ENCODE measurements around the gene MYO1D.

The MYO1D gene

DNA sequence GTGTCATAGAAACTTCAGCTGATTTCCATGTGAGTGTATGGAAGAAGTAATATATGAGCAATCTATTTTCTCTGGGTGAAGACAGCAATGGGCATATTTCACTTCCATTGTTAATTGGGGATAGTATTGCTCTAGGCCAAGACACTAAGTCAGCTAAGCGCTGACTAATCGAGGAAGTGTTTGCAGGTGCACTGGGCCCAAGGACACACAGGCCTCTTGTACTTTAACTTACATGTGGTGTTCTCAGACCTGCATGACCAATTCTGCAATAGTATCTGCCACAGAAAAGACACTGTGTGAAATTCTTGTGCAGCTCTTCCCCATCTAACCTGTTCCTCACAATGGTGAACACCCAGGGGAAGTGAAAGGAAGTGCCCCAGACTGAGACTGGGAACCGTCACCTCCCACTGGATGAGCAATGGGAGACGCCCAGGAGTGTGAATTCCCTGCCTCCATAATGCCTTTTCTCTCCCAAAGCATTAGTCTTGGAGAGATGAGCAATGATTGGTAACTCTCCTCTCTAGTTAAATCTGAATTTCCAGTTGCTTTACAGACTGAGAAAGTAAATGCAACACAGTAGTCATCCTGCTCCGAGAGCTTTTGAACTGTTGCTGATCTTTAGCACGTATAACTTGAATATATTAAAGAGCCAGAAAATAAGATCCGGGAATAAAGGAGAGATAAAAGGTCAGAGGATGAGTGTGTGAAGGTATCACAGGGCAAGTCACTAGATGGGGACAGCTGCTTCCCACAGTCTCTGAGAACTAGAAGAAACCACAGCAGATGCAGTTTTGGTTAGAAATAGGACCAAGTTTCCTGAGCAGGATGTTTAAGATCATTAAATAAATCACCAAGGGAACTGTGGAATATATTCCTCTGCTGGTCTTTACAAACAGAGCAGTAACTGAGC, 307.5 kb downstream of the MYO1D start:
- H3K27me3 ChIP-seq (ENCODE audit: control insufficient read depth in 5 of 5, insufficient read depth in 4 of 5, low read length in 5 of 5), result no peaks in the 10 kb centered on the region
- H3K9ac ChIP-seq (ENCODE audit: low read length in 5 of 5), result no peak overlapping the region
- H3K9me3 ChIP-seq (ENCODE audit: control insufficient read depth in 5 of 5, low read length in 5 of 5), result no peaks in the 10 kb centered on the region
- peaks cover 0 to 13% (median 4%) of the 10 kb centered on the region in 5 donors for H3K36me3 ChIP-seq (ENCODE audit: control insufficient read depth in 5 of 5, insufficient read depth in 5 of 5, low read length in 5 of 5)
- H3K4me3 ChIP-seq (ENCODE audit: low read depth in 1 of 5, low read length in 5 of 5), result no peak overlapping the region
- no peaks in the 10 kb centered on the region for H3K4me1 ChIP-seq (ENCODE audit: control insufficient read depth in 5 of 5, insufficient read depth in 5 of 5, low read length in 5 of 5)
- H3K27ac ChIP-seq (ENCODE audit: low read depth, low read length), result no peak overlapping the region

DNA sequence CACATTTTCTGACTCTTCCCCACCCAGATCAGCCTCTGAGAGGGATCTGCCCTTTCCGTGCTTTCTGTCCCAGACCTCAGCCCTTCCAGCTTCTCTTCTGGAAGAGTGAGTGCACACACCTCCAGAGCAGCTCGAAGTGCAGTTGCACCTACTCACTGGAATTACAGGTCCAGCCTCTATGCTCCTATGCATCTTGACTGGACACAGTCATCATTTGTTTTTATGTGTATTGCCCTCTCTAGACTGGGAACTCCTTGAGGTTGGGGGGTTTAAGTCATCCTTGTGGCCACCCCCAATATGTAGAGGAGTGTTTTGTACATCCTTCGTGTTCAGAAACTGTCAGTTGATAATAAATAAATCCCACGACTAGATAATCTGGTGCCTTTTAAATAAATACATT, 308.2 kb downstream of the MYO1D start:
- peaks cover 0 to 13% (median 4%) of the 10 kb centered on the region in 5 donors for H3K36me3 ChIP-seq (ENCODE audit: control insufficient read depth in 5 of 5, insufficient read depth in 5 of 5, low read length in 5 of 5)
- H3K27me3 ChIP-seq (ENCODE audit: control insufficient read depth in 5 of 5, insufficient read depth in 4 of 5, low read length in 5 of 5), result no peaks in the 10 kb centered on the region
- H3K4me1 ChIP-seq (ENCODE audit: control insufficient read depth in 5 of 5, insufficient read depth in 5 of 5, low read length in 5 of 5), result no peaks in the 10 kb centered on the region
- H3K9ac ChIP-seq (ENCODE audit: low read length in 5 of 5), result no peak overlapping the region
- no peak overlapping the region for H3K27ac ChIP-seq (ENCODE audit: low read depth, low read length)
- no peaks in the 10 kb centered on the region for H3K9me3 ChIP-seq (ENCODE audit: control insufficient read depth in 5 of 5, low read length in 5 of 5)
- no peak overlapping the region for H3K4me3 ChIP-seq (ENCODE audit: low read depth in 1 of 5, low read length in 5 of 5)

DNA sequence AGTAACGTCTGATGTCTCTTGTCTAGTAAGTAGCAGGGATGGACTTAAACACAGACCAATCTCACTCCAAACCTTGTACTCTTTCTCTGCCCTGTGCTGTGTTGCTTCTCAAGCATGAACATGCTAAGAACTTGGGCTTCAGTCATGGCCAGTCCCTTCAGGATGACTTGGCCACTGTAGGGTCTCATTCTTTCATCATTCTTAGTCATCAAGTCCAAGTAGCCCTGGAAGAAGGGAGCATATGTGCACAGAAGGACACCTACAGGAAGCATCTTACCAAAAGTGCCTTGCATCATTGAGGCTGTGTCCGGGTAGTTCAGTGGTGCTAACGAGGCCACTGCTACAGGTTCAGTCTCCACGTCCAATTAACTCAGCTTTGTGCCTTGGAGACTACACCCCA, 309.4 kb downstream of the MYO1D start:
- no peak overlapping the region for H3K4me3 ChIP-seq (ENCODE audit: low read depth in 1 of 5, low read length in 5 of 5)
- no peaks in the 10 kb centered on the region for H3K9me3 ChIP-seq (ENCODE audit: control insufficient read depth in 5 of 5, low read length in 5 of 5)
- no peaks in the 10 kb centered on the region for H3K4me1 ChIP-seq (ENCODE audit: control insufficient read depth in 5 of 5, insufficient read depth in 5 of 5, low read length in 5 of 5)
- H3K27me3 ChIP-seq (ENCODE audit: control insufficient read depth in 5 of 5, insufficient read depth in 4 of 5, low read length in 5 of 5), result no peaks in the 10 kb centered on the region
- H3K36me3 ChIP-seq (ENCODE audit: control insufficient read depth in 5 of 5, insufficient read depth in 5 of 5, low read length in 5 of 5), result peaks cover 0 to 13% (median 4%) of the 10 kb centered on the region in 5 donors
- H3K27ac ChIP-seq (ENCODE audit: low read depth, low read length), result no peak overlapping the region
- no peak overlapping the region for H3K9ac ChIP-seq (ENCODE audit: low read length in 5 of 5)

DNA sequence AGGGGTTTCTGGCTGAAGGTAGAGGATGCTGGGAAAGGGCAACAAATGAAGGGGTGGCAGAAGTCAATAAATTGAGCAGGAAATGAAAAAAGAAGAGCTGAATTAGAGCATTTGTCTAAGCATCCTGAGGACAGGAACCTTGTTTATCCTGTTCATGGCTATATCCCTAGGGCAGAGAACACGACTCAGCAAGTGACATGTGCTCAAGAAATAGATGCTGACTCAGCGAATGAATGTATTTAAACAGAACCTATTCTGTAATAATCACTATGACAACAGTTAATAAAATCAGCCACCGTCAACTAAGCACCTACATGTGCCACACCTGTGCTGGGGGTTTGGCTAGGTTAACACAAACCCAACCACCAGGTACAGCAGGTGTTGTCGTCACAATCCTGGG, 309.8 kb downstream of the MYO1D start:
- no peak overlapping the region for H3K9ac ChIP-seq (ENCODE audit: low read length in 5 of 5)
- H3K9me3 ChIP-seq (ENCODE audit: control insufficient read depth in 5 of 5, low read length in 5 of 5), result no peaks in the 10 kb centered on the region
- H3K27me3 ChIP-seq (ENCODE audit: control insufficient read depth in 5 of 5, insufficient read depth in 4 of 5, low read length in 5 of 5), result no peaks in the 10 kb centered on the region
- peaks cover 0 to 13% (median 4%) of the 10 kb centered on the region in 5 donors for H3K36me3 ChIP-seq (ENCODE audit: control insufficient read depth in 5 of 5, insufficient read depth in 5 of 5, low read length in 5 of 5)
- no peak overlapping the region for H3K27ac ChIP-seq (ENCODE audit: low read depth, low read length)
- H3K4me1 ChIP-seq (ENCODE audit: control insufficient read depth in 5 of 5, insufficient read depth in 5 of 5, low read length in 5 of 5), result no peaks in the 10 kb centered on the region
- no peak overlapping the region for H3K4me3 ChIP-seq (ENCODE audit: low read depth in 1 of 5, low read length in 5 of 5)

DNA sequence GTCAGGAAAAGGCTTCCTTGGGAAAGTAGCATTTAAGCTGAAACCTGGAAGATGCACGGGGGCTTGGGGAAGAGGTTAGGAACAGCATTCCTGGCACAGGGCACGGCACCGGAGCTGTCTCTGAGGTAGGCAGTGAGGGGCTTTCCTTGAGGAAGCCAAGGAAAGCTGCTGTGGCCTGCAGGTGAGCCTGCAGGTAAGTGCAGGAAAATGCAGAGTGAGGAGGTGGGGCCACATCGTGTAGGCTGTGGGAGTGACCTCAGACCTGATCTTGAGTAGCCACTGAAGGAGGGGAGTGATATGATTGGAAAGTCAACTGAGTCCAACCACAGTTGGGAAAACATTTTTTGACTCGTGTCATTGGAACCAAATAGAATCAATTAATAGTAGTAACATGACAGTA, 310.6 kb downstream of the MYO1D start:
- H3K4me3 ChIP-seq (ENCODE audit: low read depth in 1 of 5, low read length in 5 of 5), result no peak overlapping the region
- no peaks in the 10 kb centered on the region for H3K4me1 ChIP-seq (ENCODE audit: control insufficient read depth in 5 of 5, insufficient read depth in 5 of 5, low read length in 5 of 5)
- peaks cover 0 to 13% (median 4%) of the 10 kb centered on the region in 5 donors for H3K36me3 ChIP-seq (ENCODE audit: control insufficient read depth in 5 of 5, insufficient read depth in 5 of 5, low read length in 5 of 5)
- no peaks in the 10 kb centered on the region for H3K9me3 ChIP-seq (ENCODE audit: control insufficient read depth in 5 of 5, low read length in 5 of 5)
- no peaks in the 10 kb centered on the region for H3K27me3 ChIP-seq (ENCODE audit: control insufficient read depth in 5 of 5, insufficient read depth in 4 of 5, low read length in 5 of 5)
- no peak overlapping the region for H3K27ac ChIP-seq (ENCODE audit: low read depth, low read length)
- no peak overlapping the region for H3K9ac ChIP-seq (ENCODE audit: low read length in 5 of 5)

DNA sequence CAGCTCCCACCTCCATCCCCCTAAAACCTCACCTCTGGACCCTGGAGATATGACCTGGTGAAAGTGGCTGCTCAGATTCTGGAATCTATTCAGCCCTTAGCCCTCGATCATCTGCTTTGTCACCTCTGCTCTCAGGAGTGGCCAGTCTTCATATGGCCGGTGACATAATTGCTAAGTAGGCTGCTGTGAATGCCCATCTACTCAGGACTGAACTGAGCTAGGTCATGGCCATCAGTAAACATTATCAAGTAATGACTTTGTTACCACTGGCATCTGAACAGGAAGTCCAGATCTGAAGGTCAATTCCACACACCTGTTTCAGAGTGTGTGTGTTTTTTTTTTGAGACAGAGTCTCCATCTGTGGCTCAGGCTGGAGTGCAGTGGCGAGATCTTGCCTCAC, 311.5 kb downstream of the MYO1D start:
- H3K27me3 ChIP-seq (ENCODE audit: control insufficient read depth in 5 of 5, insufficient read depth in 4 of 5, low read length in 5 of 5), result no peaks in the 10 kb centered on the region
- no peaks in the 10 kb centered on the region for H3K9me3 ChIP-seq (ENCODE audit: control insufficient read depth in 5 of 5, low read length in 5 of 5)
- no peak overlapping the region for H3K4me3 ChIP-seq (ENCODE audit: low read depth in 1 of 5, low read length in 5 of 5)
- peaks cover 0 to 13% (median 4%) of the 10 kb centered on the region in 5 donors for H3K36me3 ChIP-seq (ENCODE audit: control insufficient read depth in 5 of 5, insufficient read depth in 5 of 5, low read length in 5 of 5)
- no peak overlapping the region for H3K27ac ChIP-seq (ENCODE audit: low read depth, low read length)
- H3K4me1 ChIP-seq (ENCODE audit: control insufficient read depth in 5 of 5, insufficient read depth in 5 of 5, low read length in 5 of 5), result no peaks in the 10 kb centered on the region
- H3K9ac ChIP-seq (ENCODE audit: low read length in 5 of 5), result no peak overlapping the region

DNA sequence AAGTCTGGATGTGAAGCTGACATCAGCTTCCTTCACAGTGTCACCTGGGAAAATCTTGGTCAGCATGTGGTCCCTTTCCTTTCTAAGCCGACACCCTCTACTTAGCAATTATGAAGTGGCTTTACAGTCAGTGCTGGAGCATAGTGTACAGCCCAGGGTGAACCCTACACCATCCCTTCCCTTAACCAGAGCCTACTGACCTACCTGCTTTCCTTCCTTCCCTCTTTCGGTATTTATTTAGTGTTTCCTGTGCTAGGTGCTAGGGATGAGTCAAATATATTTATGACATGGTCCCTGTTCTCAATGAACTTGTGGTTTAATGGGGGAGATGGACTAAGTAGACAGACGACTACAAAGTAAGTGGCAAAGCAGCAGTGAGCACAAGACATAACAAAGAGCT, 312.6 kb downstream of the MYO1D start:
- H3K36me3 ChIP-seq (ENCODE audit: control insufficient read depth in 5 of 5, insufficient read depth in 5 of 5, low read length in 5 of 5), result peaks cover 0 to 13% (median 4%) of the 10 kb centered on the region in 5 donors
- H3K4me1 ChIP-seq (ENCODE audit: control insufficient read depth in 5 of 5, insufficient read depth in 5 of 5, low read length in 5 of 5), result peaks cover 0 to 2% (median under 1%) of the 10 kb centered on the region in 5 donors
- no peak overlapping the region for H3K27ac ChIP-seq (ENCODE audit: low read depth, low read length)
- no peak overlapping the region for H3K9ac ChIP-seq (ENCODE audit: low read length in 5 of 5)
- H3K4me3 ChIP-seq (ENCODE audit: low read depth in 1 of 5, low read length in 5 of 5), result no peak overlapping the region
- H3K9me3 ChIP-seq (ENCODE audit: control insufficient read depth in 5 of 5, low read length in 5 of 5), result no peaks in the 10 kb centered on the region
- H3K27me3 ChIP-seq (ENCODE audit: control insufficient read depth in 5 of 5, insufficient read depth in 4 of 5, low read length in 5 of 5), result no peaks in the 10 kb centered on the region

DNA sequence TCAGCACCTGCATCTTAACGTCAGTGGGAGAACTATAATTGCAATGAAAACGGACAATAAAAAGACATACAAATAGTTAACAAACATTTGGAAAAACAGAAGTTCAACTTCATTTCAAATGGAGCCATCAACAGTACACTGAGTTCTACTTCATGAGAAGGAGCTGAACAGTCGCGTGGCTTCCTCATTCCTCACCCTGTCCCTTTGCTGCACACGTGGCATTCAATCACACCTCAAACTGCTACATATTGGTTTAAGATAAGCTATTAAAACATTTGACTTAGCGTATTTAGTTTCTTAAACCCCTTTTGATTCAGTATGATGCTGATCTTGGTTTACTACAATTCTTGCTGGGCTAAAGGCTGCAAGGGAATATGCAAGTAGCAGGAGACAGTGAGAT, 313.3 kb downstream of the MYO1D start:
- H3K9ac ChIP-seq (ENCODE audit: low read length in 5 of 5), result no peak overlapping the region
- peaks cover 0 to 8% (median 3%) of the 10 kb centered on the region in 5 donors for H3K4me1 ChIP-seq (ENCODE audit: control insufficient read depth in 5 of 5, insufficient read depth in 5 of 5, low read length in 5 of 5)
- H3K27ac ChIP-seq (ENCODE audit: low read depth, low read length), result no peak overlapping the region
- no peak overlapping the region for H3K4me3 ChIP-seq (ENCODE audit: low read depth in 1 of 5, low read length in 5 of 5)
- H3K9me3 ChIP-seq (ENCODE audit: control insufficient read depth in 5 of 5, low read length in 5 of 5), result no peaks in the 10 kb centered on the region
- peaks cover 0 to 13% (median 4%) of the 10 kb centered on the region in 5 donors for H3K36me3 ChIP-seq (ENCODE audit: control insufficient read depth in 5 of 5, insufficient read depth in 5 of 5, low read length in 5 of 5)
- no peaks in the 10 kb centered on the region for H3K27me3 ChIP-seq (ENCODE audit: control insufficient read depth in 5 of 5, insufficient read depth in 4 of 5, low read length in 5 of 5)

DNA sequence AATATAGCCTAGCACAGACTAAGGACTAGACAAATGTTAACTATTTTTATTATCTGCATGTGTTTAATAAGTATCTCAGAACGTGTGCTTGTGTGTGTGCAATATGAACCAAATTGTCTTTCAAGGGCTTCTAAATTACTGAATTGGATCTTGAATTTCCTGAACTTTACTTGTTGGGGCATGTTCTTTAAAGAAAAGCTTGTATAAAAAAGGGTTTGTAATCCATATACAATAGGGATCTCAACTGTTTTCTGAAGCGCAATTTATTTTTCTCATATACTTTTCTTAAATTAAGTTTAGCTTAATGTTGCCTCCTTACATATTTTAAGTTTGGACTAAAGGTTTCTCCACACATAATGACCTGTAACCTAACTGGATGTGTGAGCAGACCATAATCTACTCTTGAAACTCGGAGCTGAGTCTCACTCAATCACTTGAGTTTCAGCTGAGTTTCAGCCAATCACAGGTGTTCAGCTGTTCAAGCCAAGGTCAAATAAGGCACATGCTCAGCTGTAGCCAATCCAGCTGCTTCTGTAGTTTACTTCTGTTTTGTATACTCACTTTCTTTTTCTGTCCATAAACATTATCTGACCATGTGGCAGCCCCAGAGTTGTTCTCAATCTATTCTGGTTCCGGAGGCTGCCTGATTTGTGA, 317.8 kb downstream of the MYO1D start:
- Histone ChIP-seq H3K27me3 (ENCODE audit: control insufficient read depth in 5 of 5, insufficient read depth in 4 of 5, low read length in 5 of 5) (no peaks in the 10 kb centered on the region), H3K27ac (ENCODE audit: low read depth, low read length) (no peak overlapping the region)

DNA sequence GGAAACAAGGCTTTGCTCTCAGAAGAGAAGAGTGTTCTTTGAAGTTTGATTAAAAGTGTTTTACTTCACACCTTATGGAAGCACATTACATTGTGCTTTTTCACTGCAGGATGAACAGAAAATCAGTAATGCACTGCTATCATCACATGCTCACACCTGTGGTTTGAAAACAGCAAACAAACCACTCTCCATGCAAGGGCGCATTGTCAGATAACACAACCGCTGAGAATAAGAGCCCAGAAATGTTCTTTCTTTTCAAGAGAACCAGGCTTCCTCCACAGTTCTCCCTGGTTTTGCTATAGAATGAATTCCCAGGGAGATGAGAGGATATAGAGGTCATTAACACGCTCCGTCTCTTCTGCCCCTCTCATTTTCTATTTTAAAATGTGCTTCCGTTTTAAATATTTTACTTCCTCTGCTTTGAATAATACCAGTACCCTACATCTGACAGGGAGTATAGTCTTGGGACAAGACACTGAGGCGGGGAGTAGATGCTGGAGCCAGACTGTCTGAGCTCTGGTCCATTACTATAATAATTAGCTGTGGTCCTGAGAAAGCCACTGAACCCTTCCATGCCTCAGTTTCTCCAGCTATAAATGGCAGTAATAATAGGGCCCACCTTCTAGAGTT, 318.5 kb downstream of the MYO1D start:
- H3K27me3 ChIP-seq (ENCODE audit: control insufficient read depth in 5 of 5, insufficient read depth in 4 of 5, low read length in 5 of 5), result no peaks in the 10 kb centered on the region
- H3K9me3 ChIP-seq (ENCODE audit: control insufficient read depth in 5 of 5, low read length in 5 of 5), result no peaks in the 10 kb centered on the region
- H3K27ac ChIP-seq (ENCODE audit: low read depth, low read length), result no peak overlapping the region
- H3K9ac ChIP-seq (ENCODE audit: low read length in 5 of 5), result no peak overlapping the region
- H3K4me1 ChIP-seq (ENCODE audit: control insufficient read depth in 5 of 5, insufficient read depth in 5 of 5, low read length in 5 of 5), result peaks cover 0 to 14% (median 3%) of the 10 kb centered on the region in 5 donors
- no peak overlapping the region for H3K4me3 ChIP-seq (ENCODE audit: low read depth in 1 of 5, low read length in 5 of 5)
- H3K36me3 ChIP-seq (ENCODE audit: control insufficient read depth in 5 of 5, insufficient read depth in 5 of 5, low read length in 5 of 5), result no peaks in the 10 kb centered on the region

More for the DNA sequence above, 317.8 kb downstream of the MYO1D start:
- peaks cover 0 to 14% (median 3%) of the 10 kb centered on the region in 5 donors for H3K4me1 ChIP-seq (ENCODE audit: control insufficient read depth in 5 of 5, insufficient read depth in 5 of 5, low read length in 5 of 5)
- no peak overlapping the region for H3K4me3 ChIP-seq (ENCODE audit: low read depth in 1 of 5, low read length in 5 of 5)
- no peaks in the 10 kb centered on the region for H3K9me3 ChIP-seq (ENCODE audit: control insufficient read depth in 5 of 5, low read length in 5 of 5)
- H3K36me3 ChIP-seq (ENCODE audit: control insufficient read depth in 5 of 5, insufficient read depth in 5 of 5, low read length in 5 of 5), result no peaks in the 10 kb centered on the region
- no peak overlapping the region for H3K9ac ChIP-seq (ENCODE audit: low read length in 5 of 5)
